HG03095 (cell line): ENCODE data around the gene LRP11.
"Not testable (repeated sequence)": the region's sequence is repeated elsewhere in the genome, so short reads cannot be mapped to it uniquely, and the experiment has no call there.

Experiments used
- ATAC-seq: cut with Tn5 transposase; IDR thresholded peaks from one replicate; pipeline ENCODE4 v1.9.1; 2021; ENCODE audit warnings: moderate library complexity; ENCODE audit not compliant: unreplicated experiment

The LRP11 gene

GRCh38 chr6:149852180-149852579, 12.0 kb downstream of the LRP11 start:
- ATAC-seq, result no peak

- ATAC-seq, result no peak
These were observed 12.6 kb downstream of the LRP11 start for GRCh38 chr6:149851461-149852110.

- not testable (repeated sequence) for ATAC-seq
These were observed 15.8 kb downstream of the LRP11 start for GRCh38 chr6:149848343-149848742.

- no peak for ATAC-seq
These were observed 16.3 kb downstream of the LRP11 start for GRCh38 chr6:149847939-149848267.

GRCh38 chr6:149846321-149846720, 17.8 kb downstream of the LRP11 start:
- ATAC-seq, result no peak

- no peak for ATAC-seq
These were observed 18.6 kb downstream of the LRP11 start for GRCh38 chr6:149845549-149845948.

GRCh38 chr6:149844480-149844879, 19.7 kb downstream of the LRP11 start:
- ATAC-seq, result no peak

GRCh38 chr6:149844036-149844435, 20.1 kb downstream of the LRP11 start:
- ATAC-seq, result not testable (repeated sequence)

GRCh38 chr6:149843051-149843633, 21.0 kb downstream of the LRP11 start:
- ATAC-seq, result no peak

GRCh38 chr6:149842331-149842730, 21.8 kb downstream of the LRP11 start:
- ATAC-seq, result no peak

- ATAC-seq, result no peak
These were observed 23.6 kb downstream of the LRP11 start for GRCh38 chr6:149840345-149841075.

GRCh38 chr6:149834513-149835481, 29.4 kb downstream of the LRP11 start:
- no peak for ATAC-seq

GRCh38 chr6:149833651-149834050, 30.5 kb downstream of the LRP11 start:
- no peak for ATAC-seq

- no peak for ATAC-seq
These were observed 32.8 kb downstream of the LRP11 start for GRCh38 chr6:149831308-149831820.

- ATAC-seq, result no peak
These were observed 33.3 kb downstream of the LRP11 start for GRCh38 chr6:149830731-149831307.

- ATAC-seq, result no peak
These were observed 38.9 kb downstream of the LRP11 start for GRCh38 chr6:149825292-149825691.

- no peak for ATAC-seq
These were observed 41.1 kb downstream of the LRP11 start for GRCh38 chr6:149823013-149823412.

- no peak for ATAC-seq
These were observed 42.7 kb downstream of the LRP11 start for GRCh38 chr6:149821492-149821891.

GRCh38 chr6:149820506-149820905, 43.7 kb downstream of the LRP11 start:
- no peak for ATAC-seq

GRCh38 chr6:149815788-149816187, 48.4 kb downstream of the LRP11 start:
- no peak for ATAC-seq

GRCh38 chr6:149813351-149813750, 50.8 kb downstream of the LRP11 start:
- no peak for ATAC-seq
